OCI-LY3 (cell line): ENCODE results near the gene DDX5.
A peak's percentile ranks its signal among the peaks of the same experiment; 100 is the strongest.

ENCODE experiments used
- H2AFZ ChIP-seq: fragments of 200-600, 300-600 bp; shearing (Covaris generic); 2 replicates; pipeline ENCODE4 v1.6.0; 2014; ENCODE audit warnings: antibody characterized with exemption, low read depth, low read length
- H3K27ac ChIP-seq: fragments of 200-600, 300-600 bp; sonication (generic); 2 replicates; pipeline ENCODE4 v1.5.1; 2014; ENCODE audit warnings: mild to moderate bottlenecking, low read length, moderate library complexity, mixed read lengths
- H3K27me3 ChIP-seq: fragments of 200-600, 300-600 bp; sonication (generic); 2 replicates; pipeline ENCODE4 v1.6.1; 2014; ENCODE audit warnings: low read depth, low read length, mixed read lengths
- H3K36me3 ChIP-seq: fragments of 200-600, 300-600 bp; sonication (generic); replicated peaks from 2 replicates; pipeline ENCODE3; 2014; ENCODE audit warnings: low read depth, low read length, mixed read lengths
- H3K4me1 ChIP-seq: fragments of 300-600, 200-600 bp; sonication (generic); 2 replicates; pipeline ENCODE4 v1.6.1; 2014; ENCODE audit warnings: low read length, mixed read lengths
- H3K4me2 ChIP-seq: fragments of 200-600, 300-600 bp; sonication (generic); 2 replicates; pipeline ENCODE4 v1.6.1; 2014; ENCODE audit warnings: low read length, mixed read lengths
- H3K4me3 ChIP-seq: fragments of 300-600, 200-600 bp; sonication (generic); 2 replicates; pipeline ENCODE4 v1.5.1; 2014; ENCODE audit warnings: antibody characterized with exemption, mild to moderate bottlenecking, low read length, moderate library complexity
- H3K79me2 ChIP-seq: fragments of 300-600, 200-600 bp; shearing (Covaris generic); 2 replicates; pipeline ENCODE4 v1.6.1; 2014; ENCODE audit warnings: mild to moderate bottlenecking, low read length, mixed read lengths
- H3K9ac ChIP-seq: fragments of 300-600, 200-600 bp; shearing (Covaris generic); 2 replicates; pipeline ENCODE4 v1.6.0; 2014; ENCODE audit warnings: mild to moderate bottlenecking, low read length, moderate library complexity
- H3K9me3 ChIP-seq: fragments of 200-600, 300-600 bp; shearing (Covaris generic); 2 replicates; pipeline ENCODE4 v1.6.1; 2014; ENCODE audit warnings: low read length, mixed read lengths; ENCODE audit not compliant: insufficient read depth
- H4K20me1 ChIP-seq: fragments of 200-600, 300-600 bp; sonication (generic); 2 replicates; pipeline ENCODE4 v1.6.1; 2016; ENCODE audit warnings: low read length, mixed read lengths; ENCODE audit not compliant: insufficient read depth
- EZH2phosphoT487 ChIP-seq: fragments of 200-600 bp; shearing (Covaris generic); IDR thresholded peaks from 2 replicates; pipeline ENCODE4 v1.6.1; 2018; ENCODE audit warnings: antibody characterized with exemption, mixed run types, low read depth
- TF ChIP-seq, protein P1 (sequence below): fragments of 200-600, 300-600 bp; sonication (generic); IDR thresholded peaks from 2 replicates; pipeline ENCODE4 v1.5.1; 2014; ENCODE audit warnings: antibody characterized with exemption, low read length, low read depth

The DDX5 gene

DNA sequence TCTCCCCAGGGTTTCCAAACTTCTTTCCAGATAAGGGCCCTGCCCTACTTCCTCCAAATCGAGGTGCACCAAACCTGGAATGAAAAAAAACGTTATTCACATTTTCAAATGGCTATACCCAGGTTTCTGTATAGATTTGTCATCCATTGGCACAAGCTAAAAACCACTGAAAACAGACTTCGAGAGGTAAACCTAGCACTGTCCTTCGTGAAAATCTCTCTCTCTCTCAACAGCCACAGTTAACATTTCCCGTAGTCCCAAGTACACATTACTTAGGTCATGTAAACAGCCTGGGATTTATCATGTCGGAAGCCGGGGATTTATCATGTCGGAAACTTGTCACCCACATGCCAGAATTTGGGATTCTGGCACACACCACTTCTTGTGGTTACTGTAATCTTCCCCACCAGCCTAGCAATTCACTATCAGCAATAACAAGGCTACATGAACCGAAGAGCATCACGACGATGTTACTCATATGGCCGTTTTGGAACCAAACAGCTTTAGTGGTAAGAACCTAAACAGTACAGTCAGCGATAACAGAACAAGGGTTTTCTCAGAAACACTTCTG, 1.2 kb downstream of the DDX5 start:
- no peaks in the 10 kb centered on the region for H3K27me3 ChIP-seq
- TF ChIP-seq, protein P1, sequence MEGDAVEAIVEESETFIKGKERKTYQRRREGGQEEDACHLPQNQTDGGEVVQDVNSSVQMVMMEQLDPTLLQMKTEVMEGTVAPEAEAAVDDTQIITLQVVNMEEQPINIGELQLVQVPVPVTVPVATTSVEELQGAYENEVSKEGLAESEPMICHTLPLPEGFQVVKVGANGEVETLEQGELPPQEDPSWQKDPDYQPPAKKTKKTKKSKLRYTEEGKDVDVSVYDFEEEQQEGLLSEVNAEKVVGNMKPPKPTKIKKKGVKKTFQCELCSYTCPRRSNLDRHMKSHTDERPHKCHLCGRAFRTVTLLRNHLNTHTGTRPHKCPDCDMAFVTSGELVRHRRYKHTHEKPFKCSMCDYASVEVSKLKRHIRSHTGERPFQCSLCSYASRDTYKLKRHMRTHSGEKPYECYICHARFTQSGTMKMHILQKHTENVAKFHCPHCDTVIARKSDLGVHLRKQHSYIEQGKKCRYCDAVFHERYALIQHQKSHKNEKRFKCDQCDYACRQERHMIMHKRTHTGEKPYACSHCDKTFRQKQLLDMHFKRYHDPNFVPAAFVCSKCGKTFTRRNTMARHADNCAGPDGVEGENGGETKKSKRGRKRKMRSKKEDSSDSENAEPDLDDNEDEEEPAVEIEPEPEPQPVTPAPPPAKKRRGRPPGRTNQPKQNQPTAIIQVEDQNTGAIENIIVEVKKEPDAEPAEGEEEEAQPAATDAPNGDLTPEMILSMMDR = no peak
- no peak for TF ChIP-seq EZH2phosphoT487
- peak overlapping the region; percentile 80 for H3K27ac ChIP-seq
- peak overlapping the region; percentile 92 for H3K4me3 ChIP-seq
- H3K9ac ChIP-seq = peak overlapping the region; percentile 99
- H3K36me3 ChIP-seq = peaks cover 62% of the 10 kb centered on the region
- H3K9me3 ChIP-seq = no peaks in the 10 kb centered on the region
- no peak overlapping the region for H2AFZ ChIP-seq
- H3K4me2 ChIP-seq = peak overlapping the region; percentile 81
- peaks cover 26% of the 10 kb centered on the region for H4K20me1 ChIP-seq
- H3K79me2 ChIP-seq = peaks cover 91% of the 10 kb centered on the region
- H3K4me1 ChIP-seq = peaks cover 22% of the 10 kb centered on the region

DNA sequence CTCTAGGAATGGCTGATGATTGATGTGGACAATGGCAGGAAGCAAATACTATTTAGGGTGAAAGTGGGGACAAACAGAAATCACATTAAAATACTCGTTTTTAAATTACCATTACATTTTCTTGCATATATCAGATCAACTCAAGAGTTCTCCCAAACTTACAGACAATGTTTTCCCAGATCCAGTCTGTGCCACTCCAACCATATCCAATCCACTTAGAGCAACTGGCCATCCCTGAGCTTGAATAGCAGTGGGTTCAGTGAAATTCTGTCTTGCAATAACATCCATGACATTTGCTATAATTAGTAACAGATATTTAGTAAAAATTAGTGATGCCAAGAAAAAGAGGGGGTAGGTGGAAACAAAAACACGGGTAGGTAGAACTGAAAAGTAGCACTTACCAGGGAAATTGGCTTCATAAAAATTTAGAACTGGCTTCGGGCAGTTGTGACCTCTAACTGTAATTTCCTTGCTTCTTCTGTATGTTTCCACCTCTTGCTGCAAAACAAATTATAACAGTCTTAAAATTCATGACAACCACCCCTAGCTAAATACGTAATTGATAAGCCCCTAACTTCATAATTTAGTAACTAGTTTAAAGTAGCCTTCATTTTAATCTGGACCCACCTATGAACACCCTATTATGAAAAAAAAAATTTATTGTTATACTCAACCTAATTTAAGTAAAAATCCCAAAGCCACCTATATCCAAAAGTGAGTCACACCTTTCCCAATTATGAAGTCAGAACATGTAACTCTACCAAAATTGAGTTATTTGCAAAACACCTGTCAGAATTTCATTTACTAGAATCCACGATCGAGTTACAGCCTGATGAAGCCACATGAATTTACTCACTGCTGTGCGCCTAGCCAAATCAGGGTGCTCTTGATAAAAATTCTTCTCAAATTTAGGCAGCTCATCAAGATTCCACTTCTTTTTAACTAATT, 2.0 kb downstream of the DDX5 start:
- peaks cover 22% of the 10 kb centered on the region for H3K4me1 ChIP-seq
- no peaks in the 10 kb centered on the region for H3K27me3 ChIP-seq
- peak overlapping the region; percentile 80; the same call in 1 of the 2 replicates for H3K27ac ChIP-seq
- H3K9ac ChIP-seq = peak overlapping the region; percentile 99
- peaks cover 88% of the 10 kb centered on the region for H3K79me2 ChIP-seq
- H3K9me3 ChIP-seq = no peaks in the 10 kb centered on the region
- peak overlapping the region; percentile 81 for H3K4me2 ChIP-seq
- no peak for TF ChIP-seq EZH2phosphoT487
- TF ChIP-seq, protein P1 = no peak
- peak overlapping the region; percentile 92 for H3K4me3 ChIP-seq
- no peak overlapping the region for H2AFZ ChIP-seq
- peaks cover 26% of the 10 kb centered on the region for H4K20me1 ChIP-seq
- peaks cover 66% of the 10 kb centered on the region for H3K36me3 ChIP-seq

DNA sequence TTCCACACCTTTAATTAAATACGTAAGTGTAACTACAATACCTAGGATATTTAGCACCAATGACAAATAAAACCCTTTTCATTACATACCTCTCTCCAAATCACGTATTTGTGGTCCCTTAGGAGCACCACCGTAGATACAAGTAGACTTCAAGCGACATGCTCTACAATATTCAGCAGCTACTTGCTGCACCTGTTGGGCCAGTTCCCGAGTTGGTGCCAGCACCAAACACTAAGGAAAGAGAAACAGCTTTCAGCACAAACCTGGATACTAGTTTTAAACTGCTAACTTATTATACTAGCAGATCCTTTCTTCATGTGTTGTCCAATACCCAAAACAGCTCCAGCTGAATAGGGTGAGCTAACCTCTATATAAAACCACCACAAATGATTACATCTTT, 2.7 kb downstream of the DDX5 start:
- no peak overlapping the region for H3K9ac ChIP-seq
- no peak overlapping the region for H3K4me3 ChIP-seq
- H3K36me3 ChIP-seq = peaks cover 71% of the 10 kb centered on the region
- no peak overlapping the region for H3K27ac ChIP-seq
- H3K9me3 ChIP-seq = no peaks in the 10 kb centered on the region
- peaks cover 25% of the 10 kb centered on the region for H4K20me1 ChIP-seq
- peaks cover 27% of the 10 kb centered on the region for H3K4me1 ChIP-seq
- H3K27me3 ChIP-seq = no peaks in the 10 kb centered on the region
- H2AFZ ChIP-seq = no peak overlapping the region
- TF ChIP-seq, protein P1 = no peak
- TF ChIP-seq EZH2phosphoT487 = no peak
- H3K79me2 ChIP-seq = peaks cover 84% of the 10 kb centered on the region
- no peak overlapping the region for H3K4me2 ChIP-seq

DNA sequence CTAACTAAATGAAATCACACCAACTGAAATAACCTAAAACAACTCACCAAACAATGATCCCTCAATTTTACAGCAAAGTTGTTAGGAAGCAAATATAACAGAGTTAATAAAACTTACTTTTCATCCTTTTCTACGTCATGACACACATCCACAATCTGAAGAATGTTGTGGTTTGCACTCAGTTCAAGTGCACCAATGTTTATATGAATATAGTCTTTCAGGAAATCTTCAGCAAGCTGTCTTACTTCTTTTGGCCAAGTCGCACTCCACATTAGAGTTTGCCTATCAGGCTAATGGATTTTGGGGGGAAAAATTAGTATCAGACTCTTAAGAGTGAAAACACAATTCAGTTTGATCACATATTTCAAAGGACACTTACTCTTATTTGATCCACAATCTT, 3.3 kb downstream of the DDX5 start:
- Histone ChIP-seq H3K9ac (no peak overlapping the region), H3K4me2 (no peak overlapping the region), H3K9me3 (no peaks in the 10 kb centered on the region), H3K27ac (no peak overlapping the region), H3K36me3 (peaks cover 72% of the 10 kb centered on the region), H3K27me3 (no peaks in the 10 kb centered on the region), H2AFZ (no peak overlapping the region), H3K4me3 (no peak overlapping the region), H4K20me1 (peaks cover 19% of the 10 kb centered on the region), H3K79me2 (peaks cover 79% of the 10 kb centered on the region), H3K4me1 (peaks cover 27% of the 10 kb centered on the region)
- TF ChIP-seq, protein P1 = no peak
- no peak for TF ChIP-seq EZH2phosphoT487
